H7 (cell line): ENCODE measurements around the gene G6PC1. TPM values are rescaled to one million over a fixed set of nuclear protein-coding genes. Genes with fewer than 3 reads are reported as not detected.
"Not testable (repeated sequence)": the region's sequence is repeated elsewhere in the genome, so short reads cannot be mapped to it uniquely, and the experiment has no call there.

Experiments used
- DNase-seq: peaks from one replicate; pipeline ENCODE4 v3.0.0; 2012
- H3K27me3 ChIP-seq: 2 replicates; pipeline ENCODE4 v1.6.0; 2011; ENCODE audit warnings: mild to moderate bottlenecking, low read length; ENCODE audit not compliant: control insufficient read depth, insufficient read depth
- H3K36me3 ChIP-seq: replicated peaks from 2 replicates; pipeline ENCODE4 v1.5.1; 2011; ENCODE audit warnings: low read length; ENCODE audit not compliant: control insufficient read depth, insufficient read depth
- H3K4me3 ChIP-seq: 2 replicates; pipeline ENCODE4 v1.5.1; 2011; ENCODE audit warnings: low read depth, mild to moderate bottlenecking, control low read depth, low read length, moderate library complexity; ENCODE audit not compliant: insufficient read depth
- total RNA-seq: library from RNA; depleted of rRNA; stranded (reverse); fragments of >200 nt; shearing (Covaris generic); gene quantifications from 2 replicates; pipeline ENCODE4 v1.2.3, GENCODE V29; 2014; rRNA removed

Gene G6PC1
- total RNA-seq = not detected in 2 replicates

GRCh38 chr17:42900460-42901331 lies at the start of gene G6PC1:
Gene G6PC1 (plus strand): TSS chr17:42900799. CDS start chr17:42900877, 78 bp downstream.
- no peak within 1 kb of the TSS for H3K4me3 ChIP-seq
- no peaks in the 10 kb centered on the region for H3K36me3 ChIP-seq
- no peak for DNase-seq
- no peaks in the 10 kb centered on the region for H3K27me3 ChIP-seq

- DNase-seq = peak; percentile 72
- Histone ChIP-seq H3K27me3 (no peaks in the 10 kb centered on the region), H3K36me3 (no peaks in the 10 kb centered on the region), H3K4me3 (no peak within 1 kb of the TSS)
These were observed 49.6 kb upstream of the G6PC1 start, which contains the start of gene AOC3 for GRCh38 chr17:42850954-42851353. Gene AOC3 (plus strand): TSS chr17:42851199. CDS start chr17:42851344, 145 bp downstream.

GRCh38 chr17:42851371-42852240 lies 49.0 kb upstream of the G6PC1 start:
- H3K27me3 ChIP-seq, DNase-seq, H3K4me3 ChIP-seq, H3K36me3 ChIP-seq: not testable (repeated sequence)

- Histone ChIP-seq H3K4me3 (no peak overlapping the region), H3K27me3 (no peaks in the 10 kb centered on the region), H3K36me3 (no peaks in the 10 kb centered on the region)
- no peak for DNase-seq
These were observed 48.2 kb upstream of the G6PC1 start for GRCh38 chr17:42852351-42852750.

- DNase-seq = no peak
- Histone ChIP-seq H3K4me3 (no peak overlapping the region), H3K36me3 (no peaks in the 10 kb centered on the region), H3K27me3 (no peaks in the 10 kb centered on the region)
These were observed 47.6 kb upstream of the G6PC1 start for GRCh38 chr17:42853004-42853403.

- Histone ChIP-seq H3K36me3 (no peaks in the 10 kb centered on the region), H3K27me3 (no peaks in the 10 kb centered on the region), H3K4me3 (no peak overlapping the region)
- no peak for DNase-seq
These were observed 47.0 kb upstream of the G6PC1 start for GRCh38 chr17:42853597-42853967.

GRCh38 chr17:42853968-42854790 lies 46.4 kb upstream of the G6PC1 start:
- Histone ChIP-seq H3K4me3 (no peak overlapping the region), H3K27me3 (no peaks in the 10 kb centered on the region), H3K36me3 (no peaks in the 10 kb centered on the region)
- DNase-seq = no peak

- no peak overlapping the region for H3K4me3 ChIP-seq
- H3K27me3 ChIP-seq = no peaks in the 10 kb centered on the region
- no peaks in the 10 kb centered on the region for H3K36me3 ChIP-seq
- DNase-seq = no peak
These were observed 45.5 kb upstream of the G6PC1 start for GRCh38 chr17:42855048-42855596.

GRCh38 chr17:42856093-42856492 lies 44.5 kb upstream of the G6PC1 start:
- H3K27me3 ChIP-seq, H3K36me3 ChIP-seq, H3K4me3 ChIP-seq, DNase-seq: not testable (repeated sequence)

- DNase-seq, H3K4me3 ChIP-seq, H3K36me3 ChIP-seq, H3K27me3 ChIP-seq: not testable (repeated sequence)
These were observed 44.1 kb upstream of the G6PC1 start for GRCh38 chr17:42856516-42856915.

GRCh38 chr17:42857389-42857788 lies 43.2 kb upstream of the G6PC1 start:
- Histone ChIP-seq H3K36me3 (no peaks in the 10 kb centered on the region), H3K27me3 (no peaks in the 10 kb centered on the region), H3K4me3 (no peak overlapping the region)
- peak; percentile 80 for DNase-seq

GRCh38 chr17:42865638-42866094 lies 34.9 kb upstream of the G6PC1 start:
- Histone ChIP-seq H3K27me3 (no peaks in the 10 kb centered on the region; the same call in 1 of the 2 replicates), H3K36me3 (no peaks in the 10 kb centered on the region), H3K4me3 (no peak overlapping the region)
- no peak for DNase-seq

- DNase-seq = no peak
- no peak overlapping the region for H3K4me3 ChIP-seq
- H3K27me3 ChIP-seq = no peaks in the 10 kb centered on the region; the same call in 1 of the 2 replicates
- H3K36me3 ChIP-seq = no peaks in the 10 kb centered on the region
These were observed 34.4 kb upstream of the G6PC1 start for GRCh38 chr17:42866216-42866615.
